HG03457 (cell line): ENCODE measurements around the gene MRPS21.

Experiments
- ATAC-seq: cut with Tn5 transposase; IDR thresholded peaks from one replicate; pipeline ENCODE4 v1.9.1; 2021; ENCODE audit warnings: moderate number of reproducible peaks; ENCODE audit not compliant: unreplicated experiment

MRPS21 gene

GRCh38 chr1:150293433-150294253 lies at the start of gene MRPS21:
TSS of gene MRPS21 (plus strand) at chr1:150293861. CDS start at chr1:150294367, 506 bp downstream.
- ATAC-seq: peak; percentile 77

- ATAC-seq: no peak
Observed at GRCh38 chr1:150249936-150250335, 43.7 kb upstream of the MRPS21 start.

- no peak for ATAC-seq
Observed at GRCh38 chr1:150256198-150256553, 37.5 kb upstream of the MRPS21 start.

- no peak for ATAC-seq
Observed at GRCh38 chr1:150256554-150257341, 36.9 kb upstream of the MRPS21 start.

- ATAC-seq: no peak
Observed at GRCh38 chr1:150257624-150258585, 35.8 kb upstream of the MRPS21 start, which contains the start of gene CA14. TSS of gene CA14 (plus strand) at chr1:150257774. CDS start at chr1:150258129, 355 bp downstream.

- no peak for ATAC-seq
Observed at GRCh38 chr1:150259217-150259616, 34.4 kb upstream of the MRPS21 start.

GRCh38 chr1:150259758-150260669 lies 33.6 kb upstream of the MRPS21 start:
- ATAC-seq: no peak

GRCh38 chr1:150261367-150261766 lies 32.3 kb upstream of the MRPS21 start:
- no peak for ATAC-seq

GRCh38 chr1:150262388-150263320 lies 31.0 kb upstream of the MRPS21 start:
- ATAC-seq: no peak

- ATAC-seq: no peak
Observed at GRCh38 chr1:150263549-150263948, 30.1 kb upstream of the MRPS21 start.

GRCh38 chr1:150267896-150268295 lies 25.8 kb upstream of the MRPS21 start:
- no peak for ATAC-seq

GRCh38 chr1:150268340-150268704 lies 25.3 kb upstream of the MRPS21 start:
- no peak for ATAC-seq

GRCh38 chr1:150268705-150269403 lies 24.8 kb upstream of the MRPS21 start, which contains the start of gene APH1A:
TSS of gene APH1A (minus strand) at chr1:150269016. CDS start at chr1:150268810, 206 bp downstream.
- peak; percentile 78 for ATAC-seq

- no peak for ATAC-seq
Observed at GRCh38 chr1:150269451-150269850, 24.2 kb upstream of the MRPS21 start.

GRCh38 chr1:150271291-150271959 lies 22.2 kb upstream of the MRPS21 start:
- ATAC-seq: no peak

GRCh38 chr1:150273311-150273710 lies 20.4 kb upstream of the MRPS21 start:
- no peak for ATAC-seq

- ATAC-seq: no peak
Observed at GRCh38 chr1:150280138-150280707, 13.4 kb upstream of the MRPS21 start.
